Keratinocyte (primary cell): ENCODE measurements around the gene LIN9. TPM values are rescaled to one million over a fixed set of nuclear protein-coding genes. Genes with fewer than 3 reads are reported as not detected.

ENCODE experiments used
- DNase-seq: peaks from one replicate; pipeline ENCODE4 v3.0.0-alpha.2; 2011; ENCODE audit warnings: low read depth, missing footprints, low spot score
- FAIRE-seq: peaks from 2 replicates; lab custom pipeline; 2011; peaks lifted over from hg19 to GRCh38; lab: Jason Lieb, UNC
- H2AFZ ChIP-seq: 2 replicates; pipeline ENCODE4 v1.6.0; 2012; ENCODE audit warnings: low read length, control low read depth, inconsistent platforms; ENCODE audit not compliant: control insufficient read depth
- H3K27ac ChIP-seq: 2 replicates; pipeline ENCODE4 v1.5.1; 2011; ENCODE audit warnings: low read length; ENCODE audit not compliant: control insufficient read depth, insufficient read depth
- H3K27me3 ChIP-seq: 3 replicates; pipeline ENCODE4 v1.6.0; 2011; ENCODE audit warnings: low read length; ENCODE audit not compliant: control insufficient read depth, insufficient read depth; ENCODE audit errors: extremely low read depth
- H3K36me3 ChIP-seq, 2 experiments: 2 replicates in 1 of 2; 3 replicates in 1 of 2; pipeline ENCODE4 v1.5.1; 2011; ENCODE audit warnings: low read length in 2 of 2, mild to moderate bottlenecking in 1 of 2; ENCODE audit not compliant: control insufficient read depth in 2 of 2, insufficient read depth in 2 of 2; ENCODE audit errors: extremely low read depth in 1 of 2
- H3K4me1 ChIP-seq: 3 replicates; pipeline ENCODE4 v1.5.1; 2011; ENCODE audit warnings: low read length; ENCODE audit not compliant: control insufficient read depth, insufficient read depth; ENCODE audit errors: extremely low read depth
- H3K4me2 ChIP-seq: 3 replicates; pipeline ENCODE4 v1.6.0; 2011; ENCODE audit warnings: low read depth, low read length; ENCODE audit not compliant: control insufficient read depth, insufficient read depth; ENCODE audit errors: extremely low read depth
- H3K4me3 ChIP-seq, 3 experiments: fragments of 200-600 bp in 1 of 3; sonication (generic) in 1 of 3; 2 replicates in 2 of 3; 3 replicates in 1 of 3; pipeline ENCODE4 v1.5.1; 2011 to 2016; ENCODE audit warnings: low read length in 3 of 3, mild to moderate bottlenecking in 3 of 3, control low read depth in 2 of 3, inconsistent platforms in 1 of 3, low read depth in 1 of 3, mixed read lengths in 1 of 3, mixed run types in 1 of 3, moderate library complexity in 1 of 3; ENCODE audit not compliant: control insufficient read depth in 2 of 3, insufficient read depth in 2 of 3; ENCODE audit errors: extremely low read depth in 1 of 3
- H3K79me2 ChIP-seq: 2 replicates; pipeline ENCODE4 v1.6.0; 2012; ENCODE audit warnings: low read length; ENCODE audit not compliant: control insufficient read depth, insufficient read depth
- H3K9ac ChIP-seq: 3 replicates; pipeline ENCODE4 v1.6.0; 2011; ENCODE audit warnings: low read length; ENCODE audit not compliant: control insufficient read depth, insufficient read depth; ENCODE audit errors: extremely low read depth
- H3K9me1 ChIP-seq: 3 replicates; pipeline ENCODE4 v1.6.0; 2011; ENCODE audit warnings: low read length; ENCODE audit not compliant: control insufficient read depth, insufficient read depth; ENCODE audit errors: extremely low read depth
- H3K9me3 ChIP-seq: 2 replicates; pipeline ENCODE4 v1.5.1; 2012; ENCODE audit warnings: low read depth, low read length; ENCODE audit not compliant: control insufficient read depth
- H4K20me1 ChIP-seq: 3 replicates; pipeline ENCODE4 v1.6.0; 2011; ENCODE audit warnings: low read length; ENCODE audit not compliant: control insufficient read depth, insufficient read depth; ENCODE audit errors: extremely low read depth
- CTCF ChIP-seq, 3 experiments: IDR thresholded peaks in 1 of 3; conservative IDR thresholded peaks in 1 of 3; optimal IDR thresholded peaks in 1 of 3; 2 replicates in 2 of 3; 3 replicates in 1 of 3; pipeline versions ENCODE3 to v1.5.1; 2011; ENCODE audit warnings: low read length in 3 of 3, mild to moderate bottlenecking in 3 of 3, moderate library complexity in 2 of 3, control low read depth in 1 of 3, inconsistent platforms in 1 of 3; ENCODE audit not compliant: insufficient read depth in 2 of 3; ENCODE audit errors: extremely low read depth in 1 of 3
- EZH2 ChIP-seq: IDR thresholded peaks from one replicate; pipeline ENCODE4 v1.6.1; 2012; ENCODE audit warnings: inconsistent platforms, mild to moderate bottlenecking, low read length, moderate library complexity
- dilution Hi-C: fragments of 300-500 bp; cut with MboI; formaldehyde crosslinking; loops from one replicate; pipeline ENCODE4 v1.7.0; 2020; ENCODE audit warnings: low sequenced_read_pairs; ENCODE audit not compliant: extremely low pct_ligation_motif_present
- polyA plus RNA-seq, 5 experiments: library from polyadenylated mRNA; depleted of rRNA in 3 of 5; stranded (reverse) in 3 of 5; stranded (forward) in 1 of 5; unstranded in 1 of 5; fragments of >200 nt; gene quantifications; 1 replicate in 1 of 5; 2 replicates in 3 of 5; 3 replicates in 1 of 5; pipeline versions ENCODE4 v1.2.1 to v1.2.3, GENCODE V29; 2011 to 2012; ENCODE audit warnings: missing spikeins in 2 of 5, low read depth in 1 of 5, low replicate concordance in 1 of 5

LIN9 gene
- polyA plus RNA-seq, 1 donor (not counting 4 experiments of a cell fraction or from before 2014, with no cell fraction given): 5.6 TPM

- Histone ChIP-seq H3K9me1 (no peaks in the 10 kb centered on the region), H3K4me2 (no peak overlapping the region), H3K9me3 (no peaks in the 10 kb centered on the region), H3K27ac (no peak overlapping the region), H2AFZ (no peak overlapping the region), H4K20me1 (no peaks in the 10 kb centered on the region), H3K36me3 (peaks cover 0 to 1% of the 10 kb centered on the region in 2 experiments), H3K79me2 (no peaks in the 10 kb centered on the region), H3K4me3 (no peak overlapping the region), H3K9ac (no peak overlapping the region), H3K27me3 (no peaks in the 10 kb centered on the region), H3K4me1 (no peaks in the 10 kb centered on the region)
- no peak for DNase-seq
- dilution Hi-C loops: no loop called here
- TF ChIP-seq EZH2 (no peak), CTCF (optimal IDR thresholded peaks at IDR 0.05 in 1 of 3, IDR thresholded peaks at IDR 0.05 in 1 of 3, conservative IDR thresholded peaks at IDR 0.05 in 1 of 3; ENCODE audit: extremely low read depth in 1 of 3, insufficient read depth in 2 of 3, low read length in 3 of 3) (no peak)
- FAIRE-seq: no peak
These were observed 46.9 kb upstream of the LIN9 start for GRCh38 chr1:226355669-226356551.

- dilution Hi-C loops: no loop called here
- Histone ChIP-seq H3K9ac (no peak overlapping the region), H2AFZ (no peak overlapping the region), H3K36me3 (peaks cover 0 to 1% of the 10 kb centered on the region in 2 experiments), H3K9me3 (no peaks in the 10 kb centered on the region), H4K20me1 (no peaks in the 10 kb centered on the region), H3K27me3 (no peaks in the 10 kb centered on the region), H3K27ac (no peak overlapping the region), H3K79me2 (no peaks in the 10 kb centered on the region), H3K4me1 (no peaks in the 10 kb centered on the region), H3K4me2 (no peak overlapping the region), H3K9me1 (no peaks in the 10 kb centered on the region), H3K4me3 (no peak overlapping the region)
- FAIRE-seq (no peak), DNase-seq (no peak)
- TF ChIP-seq CTCF (optimal IDR thresholded peaks at IDR 0.05 in 1 of 3, IDR thresholded peaks at IDR 0.05 in 1 of 3, conservative IDR thresholded peaks at IDR 0.05 in 1 of 3; ENCODE audit: extremely low read depth in 1 of 3, insufficient read depth in 2 of 3, low read length in 3 of 3) (no peak), EZH2 (no peak)
These were observed 46.1 kb upstream of the LIN9 start for GRCh38 chr1:226355016-226355415.
